Measurements from ENCODE around the gene KIF1B.

DNA sequence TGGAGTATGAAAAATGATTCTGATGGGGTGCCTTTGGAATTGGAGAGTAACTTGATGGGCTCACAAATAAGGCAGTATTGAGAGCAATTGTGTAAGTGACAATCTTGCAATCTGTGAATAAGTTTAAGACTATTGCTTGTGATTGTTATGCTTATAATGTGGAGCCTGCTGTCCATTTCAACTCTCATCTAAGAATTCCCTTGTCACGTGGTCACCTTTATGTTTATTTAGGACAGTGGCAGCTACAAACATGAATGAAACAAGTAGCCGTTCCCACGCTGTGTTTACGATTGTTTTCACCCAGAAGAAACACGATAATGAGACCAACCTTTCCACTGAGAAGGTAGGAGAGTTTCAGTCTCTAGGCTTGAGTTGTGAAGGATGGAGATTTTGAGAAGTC, 57.6 kb downstream of the KIF1B start:
- TF ChIP-seq, protein P1, sequence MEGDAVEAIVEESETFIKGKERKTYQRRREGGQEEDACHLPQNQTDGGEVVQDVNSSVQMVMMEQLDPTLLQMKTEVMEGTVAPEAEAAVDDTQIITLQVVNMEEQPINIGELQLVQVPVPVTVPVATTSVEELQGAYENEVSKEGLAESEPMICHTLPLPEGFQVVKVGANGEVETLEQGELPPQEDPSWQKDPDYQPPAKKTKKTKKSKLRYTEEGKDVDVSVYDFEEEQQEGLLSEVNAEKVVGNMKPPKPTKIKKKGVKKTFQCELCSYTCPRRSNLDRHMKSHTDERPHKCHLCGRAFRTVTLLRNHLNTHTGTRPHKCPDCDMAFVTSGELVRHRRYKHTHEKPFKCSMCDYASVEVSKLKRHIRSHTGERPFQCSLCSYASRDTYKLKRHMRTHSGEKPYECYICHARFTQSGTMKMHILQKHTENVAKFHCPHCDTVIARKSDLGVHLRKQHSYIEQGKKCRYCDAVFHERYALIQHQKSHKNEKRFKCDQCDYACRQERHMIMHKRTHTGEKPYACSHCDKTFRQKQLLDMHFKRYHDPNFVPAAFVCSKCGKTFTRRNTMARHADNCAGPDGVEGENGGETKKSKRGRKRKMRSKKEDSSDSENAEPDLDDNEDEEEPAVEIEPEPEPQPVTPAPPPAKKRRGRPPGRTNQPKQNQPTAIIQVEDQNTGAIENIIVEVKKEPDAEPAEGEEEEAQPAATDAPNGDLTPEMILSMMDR (IDR thresholded peaks at IDR 0.05; ENCODE audit: low read length), result no peak
- TF ChIP-seq EZH2phosphoT487 (IDR thresholded peaks at IDR 0.05; ENCODE audit: low read length) (no peak), EZH2 (optimal IDR thresholded peaks at IDR 0.05; ENCODE audit: low read depth, low read length) (no peak)

Data from MM.1S (cell line).